Activated naive CD8-positive, alpha-beta T cell treated with anti-CD3 and anti-CD28 coated beads for 36 hours (primary cell): ENCODE data around the gene EFHB. TPM values are rescaled to one million over a fixed set of nuclear protein-coding genes. Genes with fewer than 3 reads are reported as not detected.
A peak's percentile ranks its signal among the peaks of the same experiment; 100 is the strongest.
"Not testable (repeated sequence)": the region's sequence is repeated elsewhere in the genome, so short reads cannot be mapped to it uniquely, and the experiment has no call there.

ENCODE experiments used
- DNase-seq: peaks from one replicate; pipeline ENCODE4 v3.0.0; 2021
- H3K27ac Mint-ChIP-seq: one replicate; pipeline ENCODE4 v1.8.0; 2022; ENCODE audit warnings: mild to moderate bottlenecking, moderate library complexity, mixed read lengths
- H3K27me3 Mint-ChIP-seq: one replicate; pipeline ENCODE4 v1.8.0; 2022; ENCODE audit warnings: mild to moderate bottlenecking, mixed read lengths
- H3K36me3 Mint-ChIP-seq: one replicate; pipeline ENCODE4 v1.8.0; 2021; ENCODE audit warnings: mild to moderate bottlenecking, mixed read lengths
- H3K4me1 Mint-ChIP-seq: one replicate; pipeline ENCODE4 v1.8.0; 2021; ENCODE audit warnings: mixed read lengths
- H3K4me3 Mint-ChIP-seq: one replicate; pipeline ENCODE4 v1.8.0; 2022; ENCODE audit warnings: mild to moderate bottlenecking, moderate library complexity, mixed read lengths
- H3K9me3 Mint-ChIP-seq: one replicate; pipeline ENCODE4 v1.8.0; 2022; ENCODE audit warnings: mixed read lengths
- total RNA-seq, 2 experiments: library from RNA; stranded (reverse); gene quantifications; one replicate each; pipeline ENCODE4 v1.2.3, GENCODE V29; 2021

EFHB gene
- under 1 TPM; 0.50 to 0.87 TPM for total RNA-seq

GRCh38 chr3:19934098-19934566, at the start of gene EFHB:
Gene EFHB, minus strand, starts transcription at chr3:19934217. Its CDS starts 199 bp downstream, at chr3:19934018.
- H3K27me3 Mint-ChIP-seq = peaks cover 15% of the 10 kb centered on the region
- peak; percentile 10 for DNase-seq
- H3K4me3 Mint-ChIP-seq = no peak within 1 kb of the TSS
- H3K27ac Mint-ChIP-seq = no peak within 1 kb of the TSS
- no peaks in the 10 kb centered on the region for H3K9me3 Mint-ChIP-seq
- H3K4me1 Mint-ChIP-seq = peaks cover 35% of the 10 kb centered on the region
- no peaks in the 10 kb centered on the region for H3K36me3 Mint-ChIP-seq

- no peak for DNase-seq
- peaks cover 22% of the 10 kb centered on the region for H3K36me3 Mint-ChIP-seq
- no peak overlapping the region for H3K4me3 Mint-ChIP-seq
- H3K9me3 Mint-ChIP-seq = no peaks in the 10 kb centered on the region
- no peaks in the 10 kb centered on the region for H3K27me3 Mint-ChIP-seq
- peaks cover 21% of the 10 kb centered on the region for H3K4me1 Mint-ChIP-seq
- H3K27ac Mint-ChIP-seq = no peak overlapping the region
Measured at GRCh38 chr3:19972054-19972453, 38.0 kb upstream of the EFHB start.

- Mint-ChIP-seq H3K9me3 (peaks cover 2% of the 10 kb centered on the region), H3K36me3 (peaks cover 32% of the 10 kb centered on the region), H3K27me3 (no peaks in the 10 kb centered on the region), H3K4me3 (no peak overlapping the region), H3K4me1 (peaks cover 29% of the 10 kb centered on the region), H3K27ac (no peak overlapping the region)
- DNase-seq = no peak
Measured at GRCh38 chr3:19970327-19970726, 36.3 kb upstream of the EFHB start.

GRCh38 chr3:19967812-19968211, 33.8 kb upstream of the EFHB start:
- peak overlapping the region; percentile 3 for H3K27ac Mint-ChIP-seq
- peaks cover 36% of the 10 kb centered on the region for H3K4me1 Mint-ChIP-seq
- no peak for DNase-seq
- H3K9me3 Mint-ChIP-seq = peaks cover 2% of the 10 kb centered on the region
- no peaks in the 10 kb centered on the region for H3K27me3 Mint-ChIP-seq
- peaks cover 39% of the 10 kb centered on the region for H3K36me3 Mint-ChIP-seq
- no peak overlapping the region for H3K4me3 Mint-ChIP-seq

- Mint-ChIP-seq H3K27ac (no peak overlapping the region), H3K27me3 (no peaks in the 10 kb centered on the region), H3K4me1 (peaks cover 35% of the 10 kb centered on the region), H3K4me3 (no peak overlapping the region), H3K36me3 (peaks cover 42% of the 10 kb centered on the region), H3K9me3 (peaks cover 2% of the 10 kb centered on the region)
- no peak for DNase-seq
Measured at GRCh38 chr3:19967208-19967607, 33.2 kb upstream of the EFHB start.

- no peaks in the 10 kb centered on the region for H3K27me3 Mint-ChIP-seq
- no peak overlapping the region for H3K27ac Mint-ChIP-seq
- H3K4me1 Mint-ChIP-seq = peaks cover 49% of the 10 kb centered on the region
- no peak for DNase-seq
- no peak overlapping the region for H3K4me3 Mint-ChIP-seq
- peaks cover 2% of the 10 kb centered on the region for H3K9me3 Mint-ChIP-seq
- H3K36me3 Mint-ChIP-seq = peaks cover 47% of the 10 kb centered on the region
Measured at GRCh38 chr3:19961960-19962359, 27.9 kb upstream of the EFHB start.

GRCh38 chr3:19960696-19961095, 26.7 kb upstream of the EFHB start:
- Mint-ChIP-seq H3K27ac (no peak overlapping the region), H3K4me1 (peaks cover 46% of the 10 kb centered on the region)

GRCh38 chr3:19959505-19959904, 25.5 kb upstream of the EFHB start:
- Mint-ChIP-seq H3K36me3 (peaks cover 45% of the 10 kb centered on the region), H3K4me1 (peaks cover 49% of the 10 kb centered on the region), H3K27me3 (no peaks in the 10 kb centered on the region), H3K9me3 (no peaks in the 10 kb centered on the region), H3K27ac (no peak overlapping the region), H3K4me3 (no peak overlapping the region)
- DNase-seq = no peak

More at GRCh38 chr3:19960696-19961095, 26.7 kb upstream of the EFHB start:
- Mint-ChIP-seq H3K36me3 (peaks cover 45% of the 10 kb centered on the region), H3K9me3 (no peaks in the 10 kb centered on the region), H3K4me3 (no peak overlapping the region), H3K27me3 (no peaks in the 10 kb centered on the region)
- DNase-seq = no peak

- H3K27me3 Mint-ChIP-seq, H3K4me3 Mint-ChIP-seq, H3K27ac Mint-ChIP-seq, DNase-seq, H3K9me3 Mint-ChIP-seq: not testable (repeated sequence)
- Mint-ChIP-seq H3K4me1 (peaks cover 43% of the 10 kb centered on the region), H3K36me3 (peaks cover 41% of the 10 kb centered on the region)
Measured at GRCh38 chr3:19957354-19957753, 23.3 kb upstream of the EFHB start.

GRCh38 chr3:19954676-19955075, 20.7 kb upstream of the EFHB start:
- no peak for DNase-seq
- Mint-ChIP-seq H3K27ac (no peak overlapping the region), H3K9me3 (no peaks in the 10 kb centered on the region), H3K4me3 (no peak overlapping the region), H3K4me1 (peaks cover 39% of the 10 kb centered on the region), H3K27me3 (no peaks in the 10 kb centered on the region), H3K36me3 (peaks cover 32% of the 10 kb centered on the region)

GRCh38 chr3:19950316-19950715, 16.3 kb upstream of the EFHB start:
- DNase-seq = no peak
- H3K27me3 Mint-ChIP-seq = no peaks in the 10 kb centered on the region
- H3K36me3 Mint-ChIP-seq = peaks cover 16% of the 10 kb centered on the region
- H3K9me3 Mint-ChIP-seq = no peaks in the 10 kb centered on the region
- H3K27ac Mint-ChIP-seq = no peak overlapping the region
- H3K4me1 Mint-ChIP-seq = peaks cover 46% of the 10 kb centered on the region
- H3K4me3 Mint-ChIP-seq = no peak overlapping the region

GRCh38 chr3:19948226-19948591, 14.2 kb upstream of the EFHB start:
- Mint-ChIP-seq H3K4me3 (peak overlapping the region; percentile 99), H3K4me1 (peaks cover 41% of the 10 kb centered on the region), H3K27me3 (no peaks in the 10 kb centered on the region), H3K9me3 (no peaks in the 10 kb centered on the region), H3K27ac (peak overlapping the region; percentile 98), H3K36me3 (peaks cover 10% of the 10 kb centered on the region)
- no peak for DNase-seq

GRCh38 chr3:19947549-19948225, 13.7 kb upstream of the EFHB start:
- DNase-seq = peak; percentile 48
- Mint-ChIP-seq H3K9me3 (no peaks in the 10 kb centered on the region), H3K4me3 (peak overlapping the region; percentile 99), H3K36me3 (peaks cover 10% of the 10 kb centered on the region), H3K27me3 (no peaks in the 10 kb centered on the region), H3K27ac (peak overlapping the region; percentile 98), H3K4me1 (peaks cover 41% of the 10 kb centered on the region)

GRCh38 chr3:19946832-19947548, 13.0 kb upstream of the EFHB start, which contains the start of gene RAB5A:
Gene RAB5A, plus strand, starts transcription at chr3:19947097. Its CDS starts 3,802 bp downstream, at chr3:19950899.
- Mint-ChIP-seq H3K36me3 (peaks cover 10% of the 10 kb centered on the region), H3K4me3 (peak within 1 kb of the TSS; percentile 99), H3K9me3 (no peaks in the 10 kb centered on the region), H3K4me1 (peaks cover 37% of the 10 kb centered on the region), H3K27me3 (no peaks in the 10 kb centered on the region), H3K27ac (peak within 1 kb of the TSS; percentile 98)
- DNase-seq = peak; percentile 96

- H3K4me3 Mint-ChIP-seq = peak overlapping the region; percentile 99
- DNase-seq = no peak
- H3K27me3 Mint-ChIP-seq = no peaks in the 10 kb centered on the region
- H3K9me3 Mint-ChIP-seq = no peaks in the 10 kb centered on the region
- H3K27ac Mint-ChIP-seq = peak overlapping the region; percentile 98
- peaks cover 6% of the 10 kb centered on the region for H3K36me3 Mint-ChIP-seq
- peaks cover 33% of the 10 kb centered on the region for H3K4me1 Mint-ChIP-seq
Measured at GRCh38 chr3:19945969-19946831, 12.2 kb upstream of the EFHB start.
